Measurements from ENCODE around the gene ZNF200. TPM values are rescaled to one million over a fixed set of nuclear protein-coding genes. Genes with fewer than 3 reads are reported as not detected.
A peak's percentile ranks its signal among the peaks of the same experiment; 100 is the strongest.
"Not testable (repeated sequence)": the region's sequence is repeated elsewhere in the genome, so short reads cannot be mapped to it uniquely, and the experiment has no call there.

Gene ZNF200
- total RNA-seq, 1 experiment from 2014 or later, result 11.3 TPM

- intact Hi-C loops (cut with micrococcal nuclease; ENCODE audit: unreplicated experiment), result no loop called here
- no peaks in the 10 kb centered on the region for H3K9me3 ChIP-seq
- DNase-seq, result peak; percentile 51 to 59
- H3K9me3 Mint-ChIP-seq (ENCODE audit: unreplicated experiment), result no peaks in the 10 kb centered on the region
- no peaks in the 10 kb centered on the region for H3K27me3 ChIP-seq (replicated peaks; ENCODE audit: control insufficient read depth, insufficient read depth, low read length)
- TF ChIP-seq, protein P1, sequence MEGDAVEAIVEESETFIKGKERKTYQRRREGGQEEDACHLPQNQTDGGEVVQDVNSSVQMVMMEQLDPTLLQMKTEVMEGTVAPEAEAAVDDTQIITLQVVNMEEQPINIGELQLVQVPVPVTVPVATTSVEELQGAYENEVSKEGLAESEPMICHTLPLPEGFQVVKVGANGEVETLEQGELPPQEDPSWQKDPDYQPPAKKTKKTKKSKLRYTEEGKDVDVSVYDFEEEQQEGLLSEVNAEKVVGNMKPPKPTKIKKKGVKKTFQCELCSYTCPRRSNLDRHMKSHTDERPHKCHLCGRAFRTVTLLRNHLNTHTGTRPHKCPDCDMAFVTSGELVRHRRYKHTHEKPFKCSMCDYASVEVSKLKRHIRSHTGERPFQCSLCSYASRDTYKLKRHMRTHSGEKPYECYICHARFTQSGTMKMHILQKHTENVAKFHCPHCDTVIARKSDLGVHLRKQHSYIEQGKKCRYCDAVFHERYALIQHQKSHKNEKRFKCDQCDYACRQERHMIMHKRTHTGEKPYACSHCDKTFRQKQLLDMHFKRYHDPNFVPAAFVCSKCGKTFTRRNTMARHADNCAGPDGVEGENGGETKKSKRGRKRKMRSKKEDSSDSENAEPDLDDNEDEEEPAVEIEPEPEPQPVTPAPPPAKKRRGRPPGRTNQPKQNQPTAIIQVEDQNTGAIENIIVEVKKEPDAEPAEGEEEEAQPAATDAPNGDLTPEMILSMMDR (IDR thresholded peaks at IDR 0.05; ENCODE audit: insufficient read depth in 1 of 2, low read depth in 1 of 2, low read length in 1 of 2, severe bottlenecking in 1 of 2, unreplicated experiment in 1 of 2), result no peak
- no peaks in the 10 kb centered on the region for H3K27me3 Mint-ChIP-seq (ENCODE audit: insufficient read depth, unreplicated experiment)
- no peak overlapping the region for H3K4me3 Mint-ChIP-seq (ENCODE audit: unreplicated experiment)
- H3K36me3 Mint-ChIP-seq (ENCODE audit: insufficient read depth, unreplicated experiment), result no peaks in the 10 kb centered on the region
- ChIA-PET CTCF (no interaction called here), POLR2A (interaction anchor here (0.6 kb wide), 1 partner anchor 8 kb away, joined by 3 read pairs; no protein-coding TSS in a partner anchor)
- H3K4me1 ChIP-seq, result 0 out of 2 replicates have a peak, but pooled peaks cover 5% of the 10 kb centered on the region
- H3K4me3 ChIP-seq (ENCODE audit: low read depth, low read length), result no peak overlapping the region
- H3K4me1 Mint-ChIP-seq (ENCODE audit: low read depth, unreplicated experiment), result no peaks in the 10 kb centered on the region
- H3K36me3 ChIP-seq (ENCODE audit: control insufficient read depth, insufficient read depth, low read length), result no peaks in the 10 kb centered on the region
- BruUV-seq (replicated peaks), result no TSS peak
- H3K27ac Mint-ChIP-seq (ENCODE audit: unreplicated experiment), result no peak overlapping the region
Observed at GRCh38 chr16:3274490-3274889, 39.5 kb upstream of the ZNF200 start.

GRCh38 chr16:3271281-3271680 is 36.3 kb upstream of the ZNF200 start:
- H3K36me3 Mint-ChIP-seq (ENCODE audit: insufficient read depth, unreplicated experiment); DNase-seq; BruUV-seq (replicated peaks); CTCF ChIA-PET; H3K9me3 Mint-ChIP-seq (ENCODE audit: unreplicated experiment); H3K4me1 Mint-ChIP-seq (ENCODE audit: low read depth, unreplicated experiment); H3K4me1 ChIP-seq; H3K4me3 ChIP-seq (ENCODE audit: low read depth, low read length); H3K27ac Mint-ChIP-seq (ENCODE audit: unreplicated experiment); H3K36me3 ChIP-seq (ENCODE audit: control insufficient read depth, insufficient read depth, low read length); H3K27me3 ChIP-seq (replicated peaks; ENCODE audit: control insufficient read depth, insufficient read depth, low read length); H3K4me3 Mint-ChIP-seq (ENCODE audit: unreplicated experiment); POLR2A ChIA-PET; H3K9me3 ChIP-seq; H3K27me3 Mint-ChIP-seq (ENCODE audit: insufficient read depth, unreplicated experiment); intact Hi-C loops (cut with micrococcal nuclease; ENCODE audit: unreplicated experiment): not testable (repeated sequence)

DNA sequence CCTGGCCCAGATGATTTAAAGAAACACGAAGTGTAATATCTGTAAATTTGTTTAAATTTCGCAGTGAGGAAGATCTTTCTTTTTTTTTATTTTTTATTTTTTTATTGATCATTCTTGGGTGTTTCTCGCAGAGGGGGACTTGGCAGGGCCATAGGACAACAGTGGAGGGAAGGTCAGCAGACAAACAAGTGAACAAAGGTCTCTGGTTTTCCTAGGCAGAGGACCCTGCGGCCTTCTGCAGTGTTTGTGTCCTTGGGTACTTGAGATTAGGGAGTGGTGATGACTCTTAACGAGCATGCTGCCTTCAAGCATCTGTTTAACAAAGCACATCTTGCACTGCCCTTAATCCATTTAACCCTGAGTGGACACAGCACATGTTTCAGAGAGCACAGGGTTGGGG is 35.8 kb upstream of the ZNF200 start:
- CTCF ChIA-PET; DNase-seq; H3K4me1 ChIP-seq; POLR2A ChIA-PET; H3K9me3 ChIP-seq; H3K27ac Mint-ChIP-seq (ENCODE audit: unreplicated experiment); H3K9me3 Mint-ChIP-seq (ENCODE audit: unreplicated experiment); intact Hi-C loops (cut with micrococcal nuclease; ENCODE audit: unreplicated experiment); H3K27me3 Mint-ChIP-seq (ENCODE audit: insufficient read depth, unreplicated experiment); BruUV-seq (replicated peaks); H3K4me3 ChIP-seq (ENCODE audit: low read depth, low read length); H3K27me3 ChIP-seq (replicated peaks; ENCODE audit: control insufficient read depth, insufficient read depth, low read length); H3K4me1 Mint-ChIP-seq (ENCODE audit: low read depth, unreplicated experiment); H3K36me3 Mint-ChIP-seq (ENCODE audit: insufficient read depth, unreplicated experiment); H3K36me3 ChIP-seq (ENCODE audit: control insufficient read depth, insufficient read depth, low read length); H3K4me3 Mint-ChIP-seq (ENCODE audit: unreplicated experiment): not testable (repeated sequence)

DNA sequence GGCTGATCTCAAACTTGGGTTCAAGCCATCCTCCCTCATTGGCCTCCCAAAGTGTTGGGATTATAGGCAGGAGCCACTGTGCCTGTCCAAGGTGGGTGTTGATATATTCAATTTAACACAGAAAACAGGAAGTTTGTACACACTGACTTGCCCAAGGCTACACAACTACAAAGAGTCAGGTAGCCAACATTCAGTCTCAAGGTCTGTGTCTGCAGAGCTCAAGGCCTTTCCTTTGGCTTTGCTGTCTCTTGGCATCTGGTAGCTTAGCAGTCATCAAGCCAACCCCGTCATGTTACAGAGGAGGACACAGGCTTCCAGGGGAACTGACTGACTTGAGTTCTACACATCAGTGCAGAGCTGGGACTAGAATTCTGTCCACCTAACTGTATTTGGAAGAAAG is 33.3 kb upstream of the ZNF200 start:
- H3K4me1 Mint-ChIP-seq (ENCODE audit: low read depth, unreplicated experiment), result no peaks in the 10 kb centered on the region

More for the DNA sequence above, 33.3 kb upstream of the ZNF200 start:
- POLR2A ChIA-PET, result no interaction called here
- intact Hi-C loops (cut with micrococcal nuclease; ENCODE audit: unreplicated experiment), result no loop called here
- H3K4me1 ChIP-seq, result 0 out of 2 replicates have a peak, but pooled peaks cover 3% of the 10 kb centered on the region
- Mint-ChIP-seq H3K4me3 (ENCODE audit: unreplicated experiment) (no peak overlapping the region), H3K27ac (ENCODE audit: unreplicated experiment) (no peak overlapping the region), H3K36me3 (ENCODE audit: insufficient read depth, unreplicated experiment) (peaks cover 13% of the 10 kb centered on the region), H3K27me3 (ENCODE audit: insufficient read depth, unreplicated experiment) (no peaks in the 10 kb centered on the region), H3K9me3 (ENCODE audit: unreplicated experiment) (no peaks in the 10 kb centered on the region)
- H3K27me3 ChIP-seq (replicated peaks; ENCODE audit: control insufficient read depth, insufficient read depth, low read length), result no peaks in the 10 kb centered on the region
- no peak for DNase-seq
- H3K36me3 ChIP-seq (ENCODE audit: control insufficient read depth, insufficient read depth, low read length), result no peaks in the 10 kb centered on the region
- TF ChIP-seq, protein P1 (IDR thresholded peaks at IDR 0.05; ENCODE audit: insufficient read depth in 1 of 2, low read depth in 1 of 2, low read length in 1 of 2, severe bottlenecking in 1 of 2, unreplicated experiment in 1 of 2), result no peak
- no peaks in the 10 kb centered on the region for H3K9me3 ChIP-seq
- no TSS peak for BruUV-seq (replicated peaks)
- CTCF ChIA-PET, result no interaction called here
- H3K4me3 ChIP-seq (ENCODE audit: low read depth, low read length), result no peak overlapping the region

All from Caco-2 (cell line).